GM12873 (cell line): ENCODE measurements around the gene SULT1A1.

Experiments
- CTCF ChIP-seq: IDR thresholded peaks from 2 replicates; pipeline ENCODE4 v1.5.1; 2012; ENCODE audit warnings: low read depth, mild to moderate bottlenecking, moderate library complexity, low read length, control low read depth; ENCODE audit not compliant: insufficient read depth; ENCODE audit errors: missing control alignments

Gene SULT1A1

GRCh38 chr16:28597692-28598261 is 12.1 kb downstream of the SULT1A1 start:
- no peak for TF ChIP-seq CTCF

GRCh38 chr16:28596840-28597691 is 12.8 kb downstream of the SULT1A1 start, which contains the start of gene SULT1A2:
TSS of gene SULT1A2 (minus strand) at chr16:28597050. CDS start at chr16:28595930, 1,120 bp downstream.
- TF ChIP-seq CTCF, result no peak

- TF ChIP-seq CTCF, result no peak
These were observed 13.7 kb downstream of the SULT1A1 start for GRCh38 chr16:28596115-28596630.

- TF ChIP-seq CTCF, result no peak
These were observed 16.8 kb downstream of the SULT1A1 start for GRCh38 chr16:28592979-28593553.

GRCh38 chr16:28592511-28592910 is 17.3 kb downstream of the SULT1A1 start:
- no peak for TF ChIP-seq CTCF

- no peak for TF ChIP-seq CTCF
These were observed 18.5 kb downstream of the SULT1A1 start for GRCh38 chr16:28591355-28591754.
